HFFc6 (cell line): Measurements from ENCODE around the gene SLC18B1. TPM values are rescaled to one million over a fixed set of nuclear protein-coding genes. Genes with fewer than 3 reads are reported as not detected.

ENCODE experiments used
- DNase-seq: peaks from one replicate; pipeline ENCODE4 v3.0.0-alpha.2; 2018
- H3K27ac Mint-ChIP-seq: 2 replicates; pipeline ENCODE4 v1.8.0; 2020; ENCODE audit warnings: mild to moderate bottlenecking, mixed read lengths
- H3K27me3 Mint-ChIP-seq: 2 replicates; pipeline ENCODE4 v1.8.0; 2021; ENCODE audit warnings: mild to moderate bottlenecking, moderate library complexity, mixed read lengths; ENCODE audit not compliant: insufficient read depth
- H3K36me3 Mint-ChIP-seq: 2 replicates; pipeline ENCODE4 v1.8.0; 2021; ENCODE audit warnings: low read depth, mixed read lengths
- H3K4me1 Mint-ChIP-seq: 2 replicates; pipeline ENCODE4 v1.8.0; 2020; ENCODE audit warnings: low read depth, mixed read lengths
- H3K4me3 Mint-ChIP-seq: 2 replicates; pipeline ENCODE4 v1.8.0; 2020; ENCODE audit warnings: mild to moderate bottlenecking, moderate library complexity, mixed read lengths
- H3K9me3 Mint-ChIP-seq: 2 replicates; pipeline ENCODE4 v1.8.0; 2020; ENCODE audit warnings: mild to moderate bottlenecking, mixed read lengths
- CTCF ChIP-seq: fragments of 200-600 bp; sonication (generic); IDR thresholded peaks from 2 replicates; pipeline ENCODE4 v1.5.0; 2021; ENCODE audit warnings: antibody characterized with exemption, mild to moderate bottlenecking
- total RNA-seq, 6 experiments: library from RNA; stranded (reverse); fragmentation: NEBNext Ultra II Directional; extraction: Animal tissue kit (Norgen Biotek cat#: 25700); gene quantifications; 2 replicates in 1 of 6; 3 replicates in 5 of 6; pipeline ENCODE4 v1.2.3, GENCODE V29; 2021

Gene SLC18B1
- total RNA-seq, 6 experiments from 2014 or later = 2.9 to 4.1 (median 3.5) TPM

GRCh38 chr6:132741281-132741680, 57.2 kb downstream of the SLC18B1 start:
- Mint-ChIP-seq H3K4me3 (no peak overlapping the region), H3K27ac (no peak overlapping the region)

GRCh38 chr6:132736239-132736638, 62.2 kb downstream of the SLC18B1 start:
- no peaks in the 10 kb centered on the region for H3K9me3 Mint-ChIP-seq
- no peaks in the 10 kb centered on the region for H3K36me3 Mint-ChIP-seq
- H3K4me1 Mint-ChIP-seq = peaks cover 14% of the 10 kb centered on the region
- TF ChIP-seq CTCF = no peak
- no peak overlapping the region for H3K4me3 Mint-ChIP-seq
- H3K27ac Mint-ChIP-seq = no peak overlapping the region
- H3K27me3 Mint-ChIP-seq = peaks cover 12% of the 10 kb centered on the region
- no peak for DNase-seq

More at GRCh38 chr6:132741281-132741680, 57.2 kb downstream of the SLC18B1 start:
- no peak for DNase-seq
- Mint-ChIP-seq H3K9me3 (no peaks in the 10 kb centered on the region), H3K4me1 (no peaks in the 10 kb centered on the region), H3K36me3 (no peaks in the 10 kb centered on the region), H3K27me3 (peaks cover 10% of the 10 kb centered on the region)
- no peak for TF ChIP-seq CTCF

GRCh38 chr6:132734694-132735236, 63.7 kb downstream of the SLC18B1 start:
- no peak overlapping the region for H3K4me3 Mint-ChIP-seq
- H3K4me1 Mint-ChIP-seq = peaks cover 14% of the 10 kb centered on the region
- DNase-seq = peak; percentile 4
- H3K27me3 Mint-ChIP-seq = peaks cover 12% of the 10 kb centered on the region
- H3K9me3 Mint-ChIP-seq = no peaks in the 10 kb centered on the region
- TF ChIP-seq CTCF = peak; percentile 56
- H3K36me3 Mint-ChIP-seq = no peaks in the 10 kb centered on the region
- H3K27ac Mint-ChIP-seq = no peak overlapping the region

GRCh38 chr6:132733814-132734213, 64.6 kb downstream of the SLC18B1 start:
- no peak for DNase-seq
- H3K36me3 Mint-ChIP-seq = no peaks in the 10 kb centered on the region
- peaks cover 6% of the 10 kb centered on the region for H3K27me3 Mint-ChIP-seq
- H3K4me3 Mint-ChIP-seq = no peak overlapping the region
- H3K27ac Mint-ChIP-seq = no peak overlapping the region
- peaks cover 14% of the 10 kb centered on the region for H3K4me1 Mint-ChIP-seq
- H3K9me3 Mint-ChIP-seq = no peaks in the 10 kb centered on the region
- no peak for TF ChIP-seq CTCF

GRCh38 chr6:132733283-132733682, 65.2 kb downstream of the SLC18B1 start:
- no peaks in the 10 kb centered on the region for H3K9me3 Mint-ChIP-seq
- no peak for DNase-seq
- H3K4me1 Mint-ChIP-seq = peaks cover 14% of the 10 kb centered on the region
- TF ChIP-seq CTCF = no peak
- peaks cover 5% of the 10 kb centered on the region for H3K27me3 Mint-ChIP-seq
- no peak overlapping the region for H3K4me3 Mint-ChIP-seq
- no peaks in the 10 kb centered on the region for H3K36me3 Mint-ChIP-seq
- no peak overlapping the region for H3K27ac Mint-ChIP-seq

GRCh38 chr6:132731086-132731485, 67.4 kb downstream of the SLC18B1 start:
- peaks cover 2% of the 10 kb centered on the region; the same call in 1 of the 2 replicates for H3K27me3 Mint-ChIP-seq
- no peak overlapping the region for H3K4me3 Mint-ChIP-seq
- no peaks in the 10 kb centered on the region for H3K36me3 Mint-ChIP-seq
- no peak for TF ChIP-seq CTCF
- no peaks in the 10 kb centered on the region for H3K9me3 Mint-ChIP-seq
- peaks cover 14% of the 10 kb centered on the region for H3K4me1 Mint-ChIP-seq
- H3K27ac Mint-ChIP-seq = no peak overlapping the region
- DNase-seq = no peak
